ENCODE results near the gene PKMYT1. TPM values are rescaled to one million over a fixed set of nuclear protein-coding genes. Genes with fewer than 3 reads are reported as not detected.

Gene PKMYT1
- total and polyA plus RNA-seq, 9 of the 15 experiments (the other 6 are each of a cell fraction or from before 2014, with no cell fraction given), result 8.7 to 201 (median 37.8) TPM

- TF ChIP-seq ZBTB40 (IDR thresholded peaks at IDR 0.05), result peak; percentile 88
- no peak for TF ChIP-seq ZBTB40 (CRISPR knock-in tag; IDR thresholded peaks at IDR 0.05)
- no peak for TF ChIP-seq SIRT6 (IDR thresholded peaks at IDR 0.05; ENCODE audit: low read depth, low read length)
- 0 out of 2 replicates have a peak, but pooled peaks have one; percentile 28 for TF ChIP-seq DMBX1 (CRISPR knock-in tag; IDR thresholded peaks at IDR 0.05; ENCODE audit: borderline replicate concordance)
- TF ChIP-seq ZNF384 (IDR thresholded peaks at IDR 0.05; ENCODE audit: low read depth, low read length), result no peak
- TF ChIP-seq ZNF395 (CRISPR knock-in tag; IDR thresholded peaks at IDR 0.05), result peak; percentile 92
- no peak for TF ChIP-seq CBX2 (IDR thresholded peaks at IDR 0.05; ENCODE audit: insufficient read depth, low read length, poor library complexity, severe bottlenecking)
- TF ChIP-seq STAT5A (IDR thresholded peaks at IDR 0.05; ENCODE audit: borderline replicate concordance, low read length), result no peak
- TF ChIP-seq ARNT (IDR thresholded peaks at IDR 0.05), result peak; percentile 38 to 43; a peak in 1 of 4 replicates
These were observed 27.9 kb upstream of the PKMYT1 start (continued) for GRCh38 chr16:3007957-3008689.
